Endodermal cell (in vitro differentiated cells): Measurements from ENCODE around the gene CHST6. TPM values are rescaled to one million over a fixed set of nuclear protein-coding genes. Genes with fewer than 3 reads are reported as not detected.
A peak's percentile ranks its signal among the peaks of the same experiment; 100 is the strongest.
"Not testable (repeated sequence)": the region's sequence is repeated elsewhere in the genome, so short reads cannot be mapped to it uniquely, and the experiment has no call there.

Source experiments
- DNase-seq: peaks from one replicate; pipeline ENCODE4 v3.0.0-alpha.2; 2017
- H3K27ac ChIP-seq: 2 replicates; pipeline ENCODE4 v1.5.1; 2013; ENCODE audit warnings: mild to moderate bottlenecking, low read depth, low read length, moderate library complexity
- H3K27me3 ChIP-seq: 2 replicates; pipeline ENCODE4 v1.6.1; 2013; ENCODE audit warnings: mild to moderate bottlenecking, low read length, moderate library complexity; ENCODE audit not compliant: insufficient read depth, control insufficient read depth, poor library complexity, severe bottlenecking
- H3K36me3 ChIP-seq: 2 replicates; pipeline ENCODE4 v1.7.0; 2013; ENCODE audit warnings: mild to moderate bottlenecking, low read length, moderate library complexity; ENCODE audit not compliant: control insufficient read depth, insufficient read depth
- H3K4me1 ChIP-seq: one replicate; pipeline ENCODE4 v1.7.0; 2013; ENCODE audit warnings: low read length; ENCODE audit not compliant: control insufficient read depth, insufficient read depth
- H3K4me3 ChIP-seq: 2 replicates; pipeline ENCODE4 v1.5.1; 2013; ENCODE audit warnings: mild to moderate bottlenecking, low read length, moderate library complexity
- H3K9ac ChIP-seq: 2 replicates; pipeline ENCODE4 v1.6.1; 2013; ENCODE audit warnings: mild to moderate bottlenecking, low read length, moderate library complexity; ENCODE audit not compliant: poor library complexity, severe bottlenecking; ENCODE audit errors: extremely low read depth
- H3K9me3 ChIP-seq: 2 replicates; pipeline ENCODE4 v1.6.1; 2013; ENCODE audit warnings: mild to moderate bottlenecking, low read length, moderate library complexity; ENCODE audit not compliant: control insufficient read depth
- H3K27ac Mint-ChIP-seq: 2 replicates; pipeline ENCODE4 v1.8.0; 2020; ENCODE audit warnings: mixed read lengths
- H3K27me3 Mint-ChIP-seq: 2 replicates; pipeline ENCODE4 v1.8.0; 2021; ENCODE audit warnings: mild to moderate bottlenecking, mixed read lengths; ENCODE audit not compliant: insufficient read depth
- H3K36me3 Mint-ChIP-seq: 2 replicates; pipeline ENCODE4 v1.8.0; 2020; ENCODE audit warnings: low read depth, mixed read lengths
- H3K4me1 Mint-ChIP-seq: 2 replicates; pipeline ENCODE4 v1.8.0; 2020; ENCODE audit warnings: mixed read lengths
- H3K4me3 Mint-ChIP-seq: 2 replicates; pipeline ENCODE4 v1.8.0; 2020; ENCODE audit warnings: mild to moderate bottlenecking, moderate library complexity, mixed read lengths
- H3K9me3 Mint-ChIP-seq: 2 replicates; pipeline ENCODE4 v1.8.0; 2020; ENCODE audit warnings: mild to moderate bottlenecking, mixed read lengths
- CTCF ChIP-seq: fragments of 200-600 bp; sonication (generic); conservative IDR thresholded peaks from 2 replicates; pipeline ENCODE4 v1.5.0; 2021; ENCODE audit warnings: antibody characterized with exemption, mild to moderate bottlenecking
- WGBS, 2 experiments: methylation state at CpG; one replicate each; pipeline versions ENCODE4 v1.1.5 to v1.1.7; 2013; ENCODE audit warnings: missing lambda C conversion rate in 2 of 2, mixed read lengths in 1 of 2; ENCODE audit not compliant: insufficient coverage in 1 of 2, insufficient read length in 1 of 2; 5-methylcytosine and 5-hydroxymethylcytosine counted together
- total RNA-seq, 2 donors: library from RNA; stranded (reverse); fragmentation: NEBNext Ultra II Directional in 1 of 2; extraction: Animal tissue kit (Norgen Biotek cat#: 25700) in 1 of 2; gene quantifications; 2 replicates in 1 of 2; 3 replicates in 1 of 2; pipeline ENCODE4 v1.2.1, GENCODE V29; 2021

Gene CHST6
- total RNA-seq, 2 donors from 2014 or later: 13.5 to 15.9 TPM

- Histone ChIP-seq H3K36me3 (no peaks in the 10 kb centered on the region), H3K27me3 (no peaks in the 10 kb centered on the region), H3K27ac (no peak overlapping the region), H3K9me3 (no peaks in the 10 kb centered on the region), H3K9ac (no peak overlapping the region), H3K4me1 (no peaks in the 10 kb centered on the region), H3K4me3 (no peak overlapping the region)
- no peak for DNase-seq
- no peak overlapping the region for H3K27ac Mint-ChIP-seq
- TF ChIP-seq CTCF: no peak
- H3K4me3 Mint-ChIP-seq: no peak overlapping the region
- no peaks in the 10 kb centered on the region for H3K9me3 Mint-ChIP-seq
- WGBS, 2 experiments: 79 to 81% methylated on average over 5 of the region's 5 CpGs
- no peaks in the 10 kb centered on the region for H3K27me3 Mint-ChIP-seq
- no peaks in the 10 kb centered on the region for H3K36me3 Mint-ChIP-seq
- H3K4me1 Mint-ChIP-seq: no peaks in the 10 kb centered on the region
Measured at GRCh38 chr16:75526032-75526790, 31.0 kb upstream of the CHST6 start.

GRCh38 chr16:75519175-75519574, 23.9 kb upstream of the CHST6 start:
- 94% methylated on average over 3 to 6 of the region's 6 CpGs for WGBS, 2 experiments
- H3K27ac Mint-ChIP-seq: no peak overlapping the region
- peaks cover 7% of the 10 kb centered on the region for H3K27me3 Mint-ChIP-seq
- peaks cover 7% of the 10 kb centered on the region for H3K4me1 Mint-ChIP-seq
- H3K9me3 Mint-ChIP-seq: no peaks in the 10 kb centered on the region
- no peaks in the 10 kb centered on the region for H3K36me3 Mint-ChIP-seq
- Histone ChIP-seq H3K9ac (no peak overlapping the region), H3K9me3 (no peaks in the 10 kb centered on the region), H3K36me3 (no peaks in the 10 kb centered on the region), H3K27ac (no peak overlapping the region), H3K4me3 (no peak overlapping the region), H3K4me1 (no peaks in the 10 kb centered on the region), H3K27me3 (no peaks in the 10 kb centered on the region)
- no peak overlapping the region for H3K4me3 Mint-ChIP-seq
- no peak for DNase-seq
- no peak for TF ChIP-seq CTCF

GRCh38 chr16:75516189-75516966, 21.1 kb upstream of the CHST6 start:
- H3K27me3 ChIP-seq, H3K27ac ChIP-seq, H3K9me3 Mint-ChIP-seq, H3K36me3 ChIP-seq, H3K9me3 ChIP-seq, H3K4me1 Mint-ChIP-seq, H3K4me1 ChIP-seq, H3K36me3 Mint-ChIP-seq, H3K27me3 Mint-ChIP-seq: not testable (repeated sequence)
- DNase-seq: peak; percentile 81
- peak overlapping the region; percentile 57 for H3K9ac ChIP-seq
- 10 to 24% methylated on average over 4 to 42 of the region's 42 CpGs for WGBS, 2 experiments
- Mint-ChIP-seq H3K4me3 (peak overlapping the region; percentile 66), H3K27ac (peak overlapping the region; percentile 75)
- peak overlapping the region; percentile 78 for H3K4me3 ChIP-seq
